Measurements from ENCODE around the gene PRPH.
"Not testable (repeated sequence)": the region's sequence is repeated elsewhere in the genome, so short reads cannot be mapped to it uniquely, and the experiment has no call there.

Gene PRPH

DNA sequence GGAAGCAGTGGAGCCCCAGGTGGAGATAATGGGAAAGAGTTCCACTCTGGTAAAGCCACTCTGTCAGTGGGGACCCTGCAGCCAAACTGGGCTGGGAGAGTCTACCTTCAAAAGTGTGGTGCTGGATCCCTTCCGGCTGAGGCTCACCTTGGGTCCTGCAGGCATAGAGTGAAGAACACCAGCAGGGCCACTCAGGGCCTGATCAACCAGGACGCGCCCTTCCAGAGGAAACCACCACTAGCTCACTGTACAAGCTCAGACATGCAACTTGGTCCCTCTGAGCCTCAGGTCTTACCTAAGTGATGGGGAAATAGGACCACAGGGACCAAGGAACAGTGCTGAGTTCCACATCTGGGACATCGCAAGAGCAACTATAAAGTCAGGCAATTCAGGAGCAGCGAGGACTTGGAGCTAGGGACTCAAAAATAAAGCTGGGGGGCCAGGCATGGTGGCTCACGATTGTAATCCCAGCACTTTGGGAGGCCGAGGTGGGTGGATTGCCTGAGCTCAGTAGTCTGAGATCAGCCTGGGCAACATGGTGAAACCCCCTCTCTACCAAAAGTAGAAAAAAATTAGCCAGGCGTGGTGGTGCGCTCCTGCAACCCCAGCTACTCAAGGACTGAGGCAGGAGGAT is 5.9 kb upstream of the PRPH start:
- no peaks in the 10 kb centered on the region for H3K4me1 Mint-ChIP-seq
- no peak overlapping the region for H3K27ac Mint-ChIP-seq
- no peaks in the 10 kb centered on the region for H3K36me3 Mint-ChIP-seq
- peaks cover 24% of the 10 kb centered on the region for H3K27me3 Mint-ChIP-seq
- no peak overlapping the region for H3K4me3 Mint-ChIP-seq
- H3K9me3 Mint-ChIP-seq: no peaks in the 10 kb centered on the region

DNA sequence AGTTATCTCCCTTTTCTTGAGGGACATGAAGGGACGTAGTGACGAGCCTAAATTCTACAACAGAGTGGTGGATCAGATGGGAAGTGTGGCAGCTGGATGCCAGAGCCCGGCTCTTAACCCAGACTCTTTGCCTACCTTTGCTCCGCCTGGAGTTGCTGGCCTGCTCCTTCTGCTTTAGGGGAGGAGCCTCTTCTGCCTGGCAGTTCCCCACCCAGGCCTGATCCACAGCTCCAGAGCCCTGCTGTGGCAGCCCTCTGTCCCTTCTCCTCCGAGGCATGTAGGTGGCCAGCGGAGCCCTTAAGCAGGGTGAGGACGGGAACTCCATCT is 2.3 kb upstream of the PRPH start:
- Mint-ChIP-seq H3K36me3 (no peaks in the 10 kb centered on the region), H3K27me3 (peaks cover 27% of the 10 kb centered on the region), H3K4me1 (peaks cover 16% of the 10 kb centered on the region), H3K27ac (no peak overlapping the region), H3K4me3 (no peak overlapping the region), H3K9me3 (no peaks in the 10 kb centered on the region)

DNA sequence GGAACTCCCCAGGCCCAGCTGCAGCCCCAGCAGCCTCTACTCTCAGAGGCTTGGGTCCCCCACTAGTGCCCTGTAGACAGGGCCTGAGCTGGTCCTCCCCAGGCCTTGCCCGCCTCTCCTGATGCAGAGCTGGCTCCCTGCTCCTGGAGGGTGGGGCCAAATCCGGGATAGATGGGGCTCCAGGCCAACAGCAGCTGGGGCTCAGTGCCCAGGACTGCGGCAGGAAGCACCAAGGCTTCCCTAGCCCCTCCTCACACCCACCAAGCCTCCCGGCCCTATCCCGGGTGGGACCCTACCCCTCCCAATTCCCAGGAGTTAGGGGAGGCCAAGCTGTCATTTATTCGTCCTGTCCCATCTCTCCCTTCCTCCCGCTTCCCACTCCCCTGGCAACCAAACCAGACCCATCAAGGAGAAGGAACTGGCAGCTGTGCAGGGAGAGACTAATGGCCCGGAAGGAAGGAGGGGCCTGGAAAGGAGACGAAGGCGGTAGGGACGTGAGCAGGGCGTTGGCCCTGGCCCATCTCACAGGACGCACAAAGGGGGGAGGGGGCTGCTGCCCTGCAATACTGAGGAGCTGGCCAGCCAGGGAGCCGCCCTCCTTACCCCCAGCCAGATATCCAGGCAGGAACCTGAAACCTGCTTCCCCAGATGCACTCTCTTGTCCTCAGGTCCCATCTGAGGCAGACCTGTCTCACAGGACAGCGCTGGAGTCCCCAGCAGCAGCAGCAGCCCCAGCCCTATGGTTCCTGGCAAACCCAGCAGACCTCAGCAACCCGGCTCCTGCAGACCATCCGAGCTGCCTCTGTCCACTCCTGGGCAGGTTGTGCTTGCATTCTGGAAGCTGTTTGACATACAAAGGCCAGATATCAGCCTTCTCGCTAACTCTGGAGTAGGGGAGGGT is 1.6 kb upstream of the PRPH start:
- Mint-ChIP-seq H3K9me3 (no peaks in the 10 kb centered on the region), H3K4me3 (no peak overlapping the region), H3K4me1 (peaks cover 19% of the 10 kb centered on the region), H3K27ac (no peak overlapping the region), H3K27me3 (peaks cover 26% of the 10 kb centered on the region), H3K36me3 (no peaks in the 10 kb centered on the region)

DNA sequence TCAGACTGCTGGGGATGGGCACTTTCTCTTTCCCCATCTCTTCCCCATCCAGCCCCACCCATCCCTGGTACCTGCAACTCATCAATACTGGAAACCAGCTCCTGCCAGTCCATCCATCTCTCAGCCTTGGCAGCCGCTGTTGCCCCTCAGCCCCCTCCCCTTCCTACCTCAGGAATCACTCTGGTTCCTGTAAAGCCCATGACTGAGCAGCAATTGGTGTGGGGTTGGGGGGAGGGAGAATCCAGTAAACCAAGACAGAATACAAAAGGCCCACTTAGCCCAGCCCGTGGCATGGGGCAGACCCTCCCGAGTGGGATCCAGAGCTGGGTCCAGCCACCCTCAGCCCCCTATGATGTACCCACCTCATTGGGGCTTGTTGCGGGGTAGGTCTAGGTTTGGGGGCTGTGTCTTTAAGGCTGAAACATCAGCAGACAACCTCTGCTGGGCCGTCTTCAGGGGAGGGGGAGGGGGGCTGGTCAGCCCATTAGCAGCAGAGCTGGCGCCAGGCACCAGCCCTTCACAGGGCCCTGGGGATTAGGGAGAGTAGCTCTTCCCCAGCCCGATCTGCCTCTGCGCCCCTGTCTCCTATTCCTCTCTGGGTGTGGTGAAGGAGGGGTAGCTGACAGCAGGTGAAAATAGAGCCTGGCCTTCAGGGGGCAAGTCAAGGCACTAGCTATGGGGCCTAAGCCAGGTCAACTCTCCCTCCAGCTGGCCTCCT is 702 bp upstream of the PRPH start:
- peaks cover 19% of the 10 kb centered on the region for H3K4me1 Mint-ChIP-seq
- no peak overlapping the region for H3K27ac Mint-ChIP-seq
- no peaks in the 10 kb centered on the region for H3K36me3 Mint-ChIP-seq
- H3K27me3 Mint-ChIP-seq: peaks cover 26% of the 10 kb centered on the region
- H3K9me3 Mint-ChIP-seq: no peaks in the 10 kb centered on the region
- H3K4me3 Mint-ChIP-seq: no peak overlapping the region

DNA sequence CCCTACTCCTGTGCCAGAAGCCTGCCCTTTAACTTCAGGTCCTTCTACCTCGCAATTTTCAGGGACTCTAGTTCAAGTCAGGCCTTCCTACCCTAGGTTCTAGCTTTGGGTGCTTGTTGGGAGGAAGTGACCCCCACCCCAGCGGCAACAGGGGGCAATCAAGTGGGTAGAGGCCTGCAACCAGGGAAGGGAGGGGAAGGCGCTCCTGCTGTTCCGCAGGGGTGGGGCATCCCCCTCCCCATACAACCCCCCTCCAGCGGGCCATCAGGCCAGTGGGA is 204 bp upstream of the PRPH start:
- Mint-ChIP-seq H3K36me3 (no peaks in the 10 kb centered on the region), H3K27me3 (peaks cover 26% of the 10 kb centered on the region), H3K27ac (no peak overlapping the region), H3K9me3 (no peaks in the 10 kb centered on the region), H3K4me1 (peaks cover 19% of the 10 kb centered on the region), H3K4me3 (no peak overlapping the region)

DNA sequence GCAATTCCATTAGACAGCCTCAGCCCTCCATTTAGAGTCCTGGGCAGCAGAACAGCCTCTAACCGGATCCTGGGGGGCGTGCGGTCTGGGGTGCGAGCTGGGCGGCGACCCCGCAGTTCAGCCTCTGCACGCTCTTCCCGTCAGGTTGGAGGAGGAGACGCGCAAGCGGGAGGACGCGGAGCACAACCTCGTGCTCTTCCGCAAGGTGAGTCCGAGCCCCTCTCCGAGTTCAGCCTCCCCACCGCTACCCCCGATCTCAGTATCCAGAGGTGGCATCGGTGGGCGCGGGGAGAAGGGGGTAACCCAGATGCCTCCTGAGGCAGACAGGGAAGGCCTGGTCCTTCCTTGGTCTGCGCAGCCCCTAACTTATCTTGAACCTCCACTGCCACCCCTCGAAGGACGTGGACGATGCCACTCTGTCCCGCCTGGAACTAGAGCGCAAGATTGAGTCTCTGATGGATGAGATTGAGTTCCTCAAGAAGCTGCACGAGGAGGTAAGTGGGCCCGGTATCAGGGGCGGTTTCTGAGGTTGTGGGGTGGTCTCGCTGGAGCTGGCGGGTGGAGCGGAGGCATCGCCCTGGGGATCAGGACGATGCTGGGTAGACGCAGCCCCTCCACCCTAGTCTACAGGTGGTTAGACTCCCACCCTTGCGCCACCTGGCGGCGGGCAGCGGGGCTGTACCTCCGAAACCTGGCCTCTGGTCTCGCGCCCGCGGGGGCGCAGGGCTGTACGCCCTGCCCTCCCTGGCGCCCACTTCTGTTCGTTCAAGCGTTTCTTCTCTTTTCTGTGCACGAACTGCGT is 1.3 kb downstream of the PRPH start:
- Mint-ChIP-seq H3K9me3 (no peaks in the 10 kb centered on the region), H3K36me3 (no peaks in the 10 kb centered on the region), H3K4me1 (peaks cover 19% of the 10 kb centered on the region), H3K4me3 (peak overlapping the region; percentile 64), H3K27me3 (peaks cover 30% of the 10 kb centered on the region), H3K27ac (no peak overlapping the region)

DNA sequence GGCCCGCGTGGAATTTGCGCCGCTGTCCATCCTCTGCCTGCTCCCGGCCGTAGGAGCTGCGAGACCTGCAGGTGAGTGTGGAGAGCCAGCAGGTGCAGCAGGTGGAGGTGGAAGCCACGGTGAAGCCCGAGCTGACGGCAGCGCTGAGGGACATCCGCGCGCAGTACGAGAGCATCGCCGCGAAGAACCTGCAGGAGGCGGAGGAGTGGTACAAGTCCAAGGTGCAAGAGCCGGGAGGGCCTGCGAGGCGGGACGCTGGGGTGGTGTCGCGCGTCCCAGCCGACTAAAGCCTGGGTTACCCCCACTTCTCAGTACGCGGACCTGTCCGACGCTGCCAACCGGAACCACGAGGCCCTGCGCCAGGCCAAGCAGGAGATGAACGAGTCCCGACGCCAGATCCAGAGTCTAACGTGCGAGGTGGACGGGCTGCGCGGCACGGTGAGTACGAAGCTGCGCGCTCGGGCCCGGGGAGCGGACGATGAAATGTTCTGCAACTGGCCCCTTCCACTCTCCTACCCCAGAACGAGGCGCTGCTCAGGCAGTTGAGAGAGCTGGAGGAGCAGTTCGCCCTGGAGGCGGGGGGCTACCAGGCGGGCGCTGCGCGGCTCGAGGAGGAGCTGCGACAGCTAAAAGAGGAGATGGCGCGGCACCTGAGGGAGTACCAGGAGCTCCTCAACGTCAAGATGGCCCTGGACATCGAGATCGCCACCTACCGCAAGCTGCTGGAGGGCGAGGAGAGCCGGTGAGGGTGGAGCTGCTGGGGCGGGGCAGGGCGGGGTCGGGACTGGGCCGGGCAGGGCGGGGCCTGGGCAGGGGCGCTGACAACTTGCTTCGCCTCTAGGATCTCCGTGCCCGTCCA is 2.1 kb downstream of the PRPH start:
- no peak overlapping the region for H3K27ac Mint-ChIP-seq
- peaks cover 28% of the 10 kb centered on the region for H3K27me3 Mint-ChIP-seq
- H3K4me1 Mint-ChIP-seq: peaks cover 19% of the 10 kb centered on the region
- H3K4me3 Mint-ChIP-seq: peak overlapping the region; percentile 64
- H3K9me3 Mint-ChIP-seq: no peaks in the 10 kb centered on the region
- no peaks in the 10 kb centered on the region for H3K36me3 Mint-ChIP-seq

DNA sequence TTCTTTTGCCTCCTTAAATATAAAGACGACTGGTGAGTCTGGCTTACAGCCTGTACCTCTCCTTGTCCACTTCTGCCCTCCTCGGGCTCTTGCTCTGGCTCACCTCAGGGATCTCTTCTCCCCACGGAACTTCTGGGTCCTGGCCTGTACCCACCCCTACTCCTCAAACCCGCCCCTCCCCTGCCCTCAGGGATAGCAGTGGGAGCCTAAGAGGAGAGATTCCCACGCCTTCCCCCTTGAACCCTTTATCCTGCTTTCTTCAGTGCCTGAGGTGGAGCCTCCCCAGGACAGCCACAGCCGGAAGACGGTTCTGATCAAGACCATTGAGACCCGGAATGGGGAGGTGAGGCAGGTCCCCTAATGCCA is 2.7 kb downstream of the PRPH start:
- Mint-ChIP-seq H3K27ac (peak overlapping the region; percentile 46), H3K4me1 (peaks cover 19% of the 10 kb centered on the region), H3K36me3 (no peaks in the 10 kb centered on the region), H3K4me3 (peak overlapping the region; percentile 44), H3K9me3 (no peaks in the 10 kb centered on the region), H3K27me3 (peaks cover 29% of the 10 kb centered on the region)

DNA sequence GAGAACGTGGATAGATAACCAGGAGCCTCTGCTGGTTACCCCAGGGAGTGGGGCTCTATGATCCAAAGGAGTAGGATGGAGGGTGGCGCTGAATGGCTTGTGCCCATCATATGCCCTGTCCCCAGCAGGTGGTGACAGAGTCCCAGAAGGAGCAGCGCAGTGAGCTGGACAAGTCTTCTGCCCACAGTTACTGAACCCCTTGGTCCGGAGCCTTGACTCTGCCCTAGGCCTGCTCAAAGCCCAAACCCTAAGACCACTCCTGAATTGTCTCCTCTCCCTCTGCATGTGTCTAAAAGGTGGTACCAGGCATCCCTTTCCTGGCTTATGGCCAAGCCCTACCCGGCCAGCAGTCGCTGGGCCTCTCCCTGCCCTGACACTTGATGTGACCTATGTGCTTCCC is 3.2 kb downstream of the PRPH start:
- Mint-ChIP-seq H3K36me3 (no peaks in the 10 kb centered on the region), H3K27ac (peak overlapping the region; percentile 46), H3K9me3 (no peaks in the 10 kb centered on the region), H3K4me1 (peaks cover 19% of the 10 kb centered on the region), H3K27me3 (peaks cover 34% of the 10 kb centered on the region), H3K4me3 (no peak overlapping the region)

DNA sequence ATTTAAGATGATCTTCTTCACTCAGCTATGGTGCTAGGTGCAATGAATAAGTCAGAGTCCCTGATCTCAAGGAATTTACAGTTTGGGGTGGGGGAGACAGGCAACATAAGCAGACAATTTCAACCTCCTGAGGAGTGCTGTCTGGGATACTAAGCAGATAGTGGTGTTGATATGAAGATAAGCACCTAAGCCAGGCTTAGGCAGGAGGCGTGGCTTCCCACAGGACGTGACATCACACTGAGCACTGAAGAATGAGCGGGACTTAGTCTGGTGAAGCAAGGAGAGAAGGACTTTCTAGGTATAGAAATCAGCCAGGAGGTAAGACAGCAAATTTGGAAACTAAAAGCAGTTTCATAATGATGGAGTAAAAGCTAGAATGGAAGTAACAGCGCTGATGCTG is 6.8 kb downstream of the PRPH start:
- Mint-ChIP-seq H3K4me3 (no peak overlapping the region), H3K4me1 (peaks cover 12% of the 10 kb centered on the region), H3K27me3 (peaks cover 31% of the 10 kb centered on the region), H3K36me3 (no peaks in the 10 kb centered on the region), H3K9me3 (no peaks in the 10 kb centered on the region), H3K27ac (no peak overlapping the region)

DNA sequence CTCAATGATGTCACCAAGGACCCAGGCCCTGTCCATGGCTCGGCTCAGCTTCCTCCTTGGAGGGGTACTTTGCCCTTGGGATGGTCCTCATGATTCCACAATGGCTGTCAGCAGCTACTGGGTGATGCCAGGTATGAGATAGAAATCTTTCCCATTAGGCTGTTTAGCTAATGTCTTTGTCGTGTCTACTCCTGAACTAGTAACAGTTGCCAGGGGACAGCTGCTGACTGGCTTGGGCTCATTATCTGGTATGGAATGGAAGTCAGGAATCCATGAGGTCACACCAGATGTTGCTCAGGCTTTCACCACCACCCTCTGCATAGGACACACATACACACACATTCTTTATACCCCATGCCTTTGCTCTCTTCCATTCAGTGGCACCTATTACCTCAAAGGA is 9.2 kb downstream of the PRPH start:
- Mint-ChIP-seq H3K4me3 (no peak overlapping the region), H3K4me1 (no peaks in the 10 kb centered on the region), H3K27me3 (peaks cover 24% of the 10 kb centered on the region), H3K27ac (no peak overlapping the region), H3K36me3 (no peaks in the 10 kb centered on the region), H3K9me3 (no peaks in the 10 kb centered on the region)

DNA sequence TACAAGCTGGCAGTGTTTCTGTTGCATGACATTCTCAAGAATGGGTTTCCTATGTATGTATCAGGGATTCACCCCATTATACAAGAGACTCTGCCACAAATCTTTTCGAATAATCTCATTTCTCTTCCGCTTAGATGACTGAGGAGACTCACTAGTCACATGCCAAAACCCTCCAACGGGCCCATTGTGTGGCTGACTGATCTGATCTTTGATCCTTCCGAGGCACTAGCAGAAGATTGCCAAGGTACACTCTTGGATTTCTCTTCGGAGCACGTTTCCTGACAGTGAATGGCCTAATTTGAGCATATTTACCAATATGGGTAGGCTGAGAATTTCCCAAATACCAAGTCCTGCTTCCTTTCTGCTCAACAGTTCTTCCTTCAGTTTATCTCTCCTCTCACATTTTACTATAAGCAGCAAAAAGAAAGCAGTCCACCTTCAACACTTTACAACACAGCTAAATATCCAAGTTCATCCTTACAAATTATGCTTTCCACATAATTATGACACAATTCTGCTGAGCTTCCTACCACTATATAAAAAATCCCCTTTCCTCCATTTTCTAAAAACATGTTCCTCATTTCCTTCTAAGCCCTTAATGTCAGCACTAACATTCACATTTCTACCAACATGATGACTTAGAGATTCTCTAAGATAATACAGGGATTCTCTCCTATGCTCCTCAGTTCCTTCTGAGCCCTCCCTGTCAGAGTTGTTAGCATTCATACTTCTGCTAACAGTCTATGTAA is 11.0 kb downstream of the PRPH start:
- H3K27ac Mint-ChIP-seq: no peak overlapping the region
- no peak overlapping the region for H3K4me3 Mint-ChIP-seq
- no peaks in the 10 kb centered on the region for H3K4me1 Mint-ChIP-seq
- no peaks in the 10 kb centered on the region for H3K9me3 Mint-ChIP-seq
- H3K36me3 Mint-ChIP-seq: no peaks in the 10 kb centered on the region
- peaks cover 27% of the 10 kb centered on the region for H3K27me3 Mint-ChIP-seq

DNA sequence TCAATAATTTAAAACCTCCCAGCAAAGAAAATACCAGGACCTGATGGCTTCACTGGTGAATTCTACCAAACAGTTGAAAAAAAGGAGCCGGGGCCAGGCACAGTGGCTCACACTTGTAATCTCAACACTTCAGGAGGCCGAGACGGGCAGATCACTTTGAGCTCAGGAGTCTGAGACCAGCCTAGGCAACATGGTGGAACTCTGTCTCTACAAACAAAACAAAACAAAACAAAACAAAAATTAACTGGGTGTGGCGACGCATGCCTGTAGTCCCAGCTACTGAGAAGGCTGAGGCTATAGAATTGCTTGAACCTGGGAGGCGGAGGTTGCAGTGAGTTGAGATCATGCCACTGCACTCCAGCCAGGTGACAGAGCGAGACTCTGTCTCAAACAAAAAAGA is 14.4 kb downstream of the PRPH start:
- H3K27me3 Mint-ChIP-seq: peaks cover 21% of the 10 kb centered on the region
- H3K4me3 Mint-ChIP-seq: no peak overlapping the region
- H3K36me3 Mint-ChIP-seq: no peaks in the 10 kb centered on the region
- no peak overlapping the region for H3K27ac Mint-ChIP-seq
- no peaks in the 10 kb centered on the region for H3K4me1 Mint-ChIP-seq
- no peaks in the 10 kb centered on the region for H3K9me3 Mint-ChIP-seq

DNA sequence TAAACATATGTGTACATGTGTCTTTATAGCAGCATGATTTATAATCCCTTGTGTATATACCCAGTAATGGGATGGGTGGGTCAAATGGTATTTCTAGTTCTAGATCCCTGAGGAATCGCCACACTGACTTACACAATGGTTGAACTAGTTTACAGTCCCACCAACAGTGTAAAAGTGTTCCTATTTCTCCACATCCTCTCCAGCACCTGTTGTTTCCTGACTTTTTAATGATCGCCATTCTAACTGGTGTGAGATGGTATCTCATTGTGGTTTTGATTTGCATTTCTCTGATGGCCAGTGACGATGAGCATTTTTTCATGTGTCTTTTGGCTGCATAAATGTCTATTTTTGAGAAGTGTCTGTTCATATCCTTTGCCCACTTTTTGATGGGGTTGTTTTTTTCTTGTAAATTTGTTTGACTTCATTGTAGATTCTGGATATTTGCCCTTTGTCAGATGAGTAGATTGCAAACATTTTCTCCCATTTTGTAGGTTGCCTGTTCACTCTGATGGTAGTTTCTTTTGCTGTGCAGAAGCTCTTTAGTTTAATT is 15.6 kb downstream of the PRPH start:
- not testable (repeated sequence) for H3K36me3 Mint-ChIP-seq

More for the DNA sequence above, 15.6 kb downstream of the PRPH start:
- not testable (repeated sequence) for H3K27ac Mint-ChIP-seq, H3K9me3 Mint-ChIP-seq, H3K4me3 Mint-ChIP-seq, H3K4me1 Mint-ChIP-seq
- peaks cover 18% of the 10 kb centered on the region for H3K27me3 Mint-ChIP-seq

Data from activated naive CD4-positive, alpha-beta T cell treated with anti-CD3 and anti-CD28 coated beads, Interleukin-2, amount 50 U/mL, for 24 hours (primary cell).